ENCODE results near the gene PHLPP2.
"Not testable (repeated sequence)": the region's sequence is repeated elsewhere in the genome, so short reads cannot be mapped to it uniquely, and the experiment has no call there.

PHLPP2 gene

DNA sequence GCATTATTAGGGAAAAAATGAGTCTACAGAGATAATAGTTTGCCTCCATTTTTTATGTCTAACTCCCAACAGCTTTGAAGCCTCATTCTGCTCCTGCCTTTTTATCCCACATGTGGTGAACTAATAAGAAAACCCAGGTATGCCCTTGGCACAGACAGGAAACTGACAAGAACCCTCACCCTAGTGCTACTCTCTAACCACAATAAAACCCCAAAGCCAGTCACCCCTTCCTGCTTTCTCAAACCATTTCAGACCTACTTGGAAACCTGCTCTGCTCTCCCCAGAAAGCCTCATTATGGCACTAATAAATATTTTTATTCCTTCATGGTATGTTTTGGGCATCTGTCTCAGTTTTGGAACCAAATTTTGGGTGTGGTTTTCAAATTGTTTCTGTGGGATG is 102.4 kb downstream of the PHLPP2 start:
- DNase-seq (ENCODE audit: low spot score): no peak

DNA sequence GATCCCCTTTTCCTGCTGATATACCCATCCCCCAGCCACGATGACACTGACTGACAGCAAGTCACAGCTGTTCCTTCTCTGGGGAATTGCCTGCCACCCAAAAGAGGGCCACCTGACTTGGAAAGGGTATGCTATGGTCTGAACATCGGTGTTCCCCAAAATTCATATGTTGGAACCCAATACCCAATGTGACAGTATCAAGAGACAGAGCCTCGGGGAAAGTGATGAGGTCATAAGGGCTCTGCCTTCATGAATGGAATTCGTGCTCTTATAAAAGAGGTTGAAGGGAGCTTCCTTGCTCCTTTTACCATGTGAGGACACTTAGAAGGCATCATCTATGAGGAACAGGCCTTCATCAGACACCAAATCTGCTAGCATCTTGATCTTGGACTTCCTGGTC is 106.1 kb downstream of the PHLPP2 start:
- no peak for DNase-seq (ENCODE audit: low spot score)

DNA sequence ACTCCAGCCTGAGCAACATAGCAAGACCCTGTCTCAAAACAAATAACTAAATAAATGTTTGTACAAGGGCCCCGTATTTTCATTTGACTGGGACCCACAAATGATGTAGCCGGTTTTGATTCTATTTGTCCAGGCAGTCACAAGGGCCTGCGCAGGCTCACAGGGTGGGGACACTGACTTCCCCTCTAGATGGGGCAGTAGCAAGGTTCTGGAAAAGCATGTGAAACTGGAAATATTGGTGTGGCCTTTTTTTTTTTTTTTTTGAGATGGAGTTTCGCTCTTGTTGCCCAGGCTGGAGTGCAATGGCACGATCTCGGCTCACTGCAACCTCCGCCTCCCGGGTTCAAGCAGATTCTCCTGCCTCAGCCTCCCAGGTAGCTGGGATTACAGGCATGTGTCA is 109.5 kb downstream of the PHLPP2 start:
- DNase-seq (ENCODE audit: low spot score): not testable (repeated sequence)

DNA sequence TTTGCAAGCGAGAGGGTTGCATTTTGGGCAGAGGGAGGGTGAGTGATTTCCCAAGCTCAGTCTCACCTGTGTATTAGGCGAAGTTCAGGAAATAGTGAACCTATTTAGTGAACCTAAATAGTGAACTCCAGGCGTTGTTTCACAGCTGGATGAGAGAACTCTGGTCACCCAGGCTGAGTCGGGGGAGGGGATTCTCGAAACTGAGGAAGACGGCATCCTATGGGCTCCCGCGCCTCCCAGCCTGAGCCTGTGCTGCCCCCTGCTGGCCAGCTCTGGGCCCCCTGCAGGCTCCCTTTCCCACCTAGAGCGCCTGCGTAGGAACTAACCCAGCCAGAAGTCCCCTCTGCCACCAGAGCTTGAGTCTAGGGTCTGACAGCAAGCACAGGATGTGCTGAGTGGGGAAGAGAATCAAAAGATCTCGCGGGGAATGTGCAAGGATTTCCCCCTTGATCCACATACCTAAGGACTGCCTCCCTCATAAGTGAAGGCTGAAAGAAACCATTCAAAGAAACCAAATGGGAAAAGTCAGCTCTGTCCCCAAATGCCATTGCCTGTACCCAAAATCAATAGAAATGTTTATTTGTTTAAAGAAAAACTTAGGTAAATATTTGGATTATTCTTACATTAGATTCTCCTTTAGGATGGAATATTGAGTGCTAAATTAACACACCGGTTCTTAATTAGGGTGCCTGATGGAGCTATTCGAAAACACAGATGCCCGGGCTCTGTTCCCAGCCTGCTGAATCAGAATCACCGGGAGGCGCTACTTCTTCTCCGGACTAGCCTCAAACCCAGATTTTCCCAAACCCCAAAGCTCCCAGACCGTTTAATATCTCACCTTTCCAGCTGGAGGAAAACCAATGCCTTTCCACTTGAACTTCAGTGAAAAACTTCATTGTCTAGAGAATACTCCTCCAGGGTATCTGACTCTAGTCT is 113.3 kb downstream of the PHLPP2 start:
- DNase-seq (ENCODE audit: low spot score): peak; percentile 33

DNA sequence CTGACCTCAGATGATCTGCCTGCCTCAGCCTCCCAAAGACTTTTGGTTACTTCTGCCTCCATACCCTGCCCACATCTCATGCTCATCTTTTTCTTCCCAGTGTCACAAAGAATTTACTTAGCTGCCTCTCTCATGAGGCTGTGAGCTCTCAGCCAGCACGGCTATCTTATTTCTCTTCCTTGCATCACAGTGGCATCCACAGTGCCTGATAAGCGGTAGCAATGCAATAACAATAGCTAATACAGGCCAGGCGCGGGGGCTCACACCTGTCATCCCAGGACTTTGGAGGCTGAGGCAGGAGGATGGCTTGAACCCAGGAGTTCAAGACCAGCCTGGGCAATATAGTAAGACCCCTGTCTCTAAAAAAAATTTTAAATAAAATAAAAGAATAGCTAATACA is 114.1 kb downstream of the PHLPP2 start:
- no peak for DNase-seq (ENCODE audit: low spot score)

DNA sequence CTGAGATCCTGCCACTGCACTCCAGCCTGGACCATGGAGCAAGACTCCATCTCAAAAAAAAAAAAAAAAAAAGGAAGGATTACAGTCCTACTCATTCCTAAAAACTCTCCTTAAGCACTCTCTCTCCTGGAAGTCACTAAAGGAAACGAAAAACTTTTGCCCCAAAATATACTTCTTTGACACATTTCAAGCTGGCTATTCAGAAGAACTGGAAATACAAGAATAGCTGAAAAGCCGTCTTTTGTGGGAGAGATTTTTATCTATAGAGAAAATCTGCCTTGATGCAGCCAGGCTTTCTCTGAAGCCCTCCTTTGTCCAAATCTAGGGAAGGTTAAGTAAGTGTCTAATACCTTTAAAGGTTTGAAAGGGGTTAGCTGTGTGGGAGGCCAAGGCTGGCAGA is 115.4 kb downstream of the PHLPP2 start:
- no peak for DNase-seq (ENCODE audit: low spot score)

DNA sequence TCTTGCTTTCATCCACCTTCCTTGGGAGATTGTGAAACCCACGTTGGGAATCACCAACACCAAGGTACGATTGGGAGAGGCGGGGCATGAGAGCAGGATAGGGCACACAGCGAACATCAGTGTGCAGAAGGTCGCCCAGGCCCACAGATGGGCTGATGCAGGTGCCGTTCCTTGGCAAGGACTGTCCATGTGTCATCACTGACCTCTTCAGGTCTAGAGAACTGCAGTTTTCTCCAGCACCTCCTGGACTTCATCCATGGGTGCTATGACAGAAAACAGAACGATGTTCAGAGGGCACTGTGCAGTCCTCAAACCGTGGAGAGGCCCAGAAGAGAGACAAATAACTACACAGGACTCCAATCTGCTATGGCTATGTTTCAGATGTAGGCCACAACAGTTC is 123.7 kb downstream of the PHLPP2 start:
- DNase-seq (ENCODE audit: low spot score): no peak

DNA sequence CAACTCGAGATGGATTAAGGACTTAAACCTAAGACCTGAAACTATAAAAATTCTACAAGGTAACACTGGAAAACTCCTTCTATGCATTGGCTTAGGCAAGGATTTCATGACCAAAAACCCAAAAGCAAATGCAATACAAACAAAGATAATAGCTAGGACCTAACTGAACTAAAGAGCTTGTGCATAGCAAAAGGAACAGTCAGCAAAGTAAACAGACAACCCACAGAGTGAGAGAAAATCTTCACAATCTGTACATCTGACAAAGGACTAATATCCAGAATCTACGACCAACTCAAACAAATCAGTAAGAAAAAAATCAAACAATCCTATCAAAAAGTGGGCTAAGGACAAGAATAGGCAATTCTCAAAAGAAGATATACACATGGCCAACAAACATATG is 126.1 kb downstream of the PHLPP2 start:
- not testable (repeated sequence) for DNase-seq (ENCODE audit: low spot score)

DNA sequence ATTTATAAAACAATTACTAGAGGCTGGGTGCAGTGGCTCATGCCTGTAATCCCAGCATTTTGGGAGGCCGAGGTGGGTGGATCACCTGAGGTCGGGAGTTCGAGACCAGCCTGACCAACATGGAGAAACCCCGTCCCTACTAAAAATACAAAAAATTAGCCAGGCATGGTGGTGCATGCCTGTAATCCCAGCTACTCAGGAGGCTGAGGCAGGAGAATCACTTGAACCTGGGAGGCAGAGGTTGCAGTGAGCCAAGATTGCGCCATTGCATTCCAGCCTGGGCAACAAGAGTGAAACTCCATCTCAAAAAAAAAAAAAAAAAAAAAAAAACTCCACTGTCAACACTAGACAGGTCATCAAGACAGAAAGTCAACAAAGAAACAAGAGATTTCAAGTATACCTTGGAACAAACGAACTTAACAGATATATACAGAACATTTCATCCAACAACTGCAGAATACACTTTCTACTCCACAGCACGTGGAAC is 129.1 kb downstream of the PHLPP2 start:
- DNase-seq (ENCODE audit: low spot score): not testable (repeated sequence)

Measured in putamen (tissue), 1 donor.